SK-N-SH treated with all-trans-retinoic acid at 6 μM for 48 hours (cell line): ENCODE data around the gene GPR75.

Experiments used
- ARNTL ChIP-seq: fragments of 450-650 bp; formaldehyde crosslinking; IDR thresholded peaks from 2 replicates; pipeline ENCODE4 v1.5.0; 2020; ENCODE audit warnings: low read depth, mild to moderate bottlenecking, moderate library complexity, borderline replicate concordance
- ESRRG ChIP-seq: fragments of 250-450 bp; sonication (Bioruptor Pico); IDR thresholded peaks from 2 replicates; pipeline ENCODE4 v1.6.1; 2021; ENCODE audit warnings: mild to moderate bottlenecking
- GLIS3 ChIP-seq: fragments of 250-450 bp; sonication (Bioruptor Pico); IDR thresholded peaks from 2 replicates; pipeline ENCODE4 v1.5.0; 2020; ENCODE audit warnings: mild to moderate bottlenecking, moderate library complexity
- OSR1 ChIP-seq: fragments of 250-450 bp; sonication (Bioruptor Pico); IDR thresholded peaks from 2 replicates; pipeline ENCODE4 v1.8.0; 2022; ENCODE audit warnings: moderate library complexity, mild to moderate bottlenecking, inconsistent platforms
- TOX ChIP-seq: fragments of 250-450 bp; sonication (Bioruptor Pico); IDR thresholded peaks from 2 replicates; pipeline ENCODE4 v1.8.0; 2021; ENCODE audit warnings: mild to moderate bottlenecking, moderate library complexity, borderline replicate concordance
- ZFP3 ChIP-seq: fragments of 250-450 bp; sonication (Bioruptor Pico); IDR thresholded peaks from 2 replicates; pipeline ENCODE4 v1.5.0; 2020; ENCODE audit warnings: mild to moderate bottlenecking, moderate library complexity
- ZFP30 ChIP-seq: fragments of 450-650 bp; formaldehyde crosslinking; IDR thresholded peaks from 2 replicates; pipeline ENCODE4 v1.5.0; 2022; ENCODE audit warnings: mild to moderate bottlenecking, moderate library complexity
- ZNF565 ChIP-seq: fragments of 450-650 bp; formaldehyde crosslinking; conservative IDR thresholded peaks from 2 replicates; pipeline ENCODE4 v1.5.0; 2020; ENCODE audit warnings: low read depth, mild to moderate bottlenecking, moderate library complexity
- ZNF70 ChIP-seq: fragments of 450-650 bp; formaldehyde crosslinking; IDR thresholded peaks from 2 replicates; pipeline ENCODE4 v1.5.0; 2020; ENCODE audit warnings: mild to moderate bottlenecking, moderate library complexity
- TF ChIP-seq, protein P1 (sequence below): fragments of 250-450 bp; sonication (Bioruptor Pico); IDR thresholded peaks from 2 replicates; pipeline ENCODE4 v1.8.0; 2020; ENCODE audit warnings: mild to moderate bottlenecking, moderate library complexity, borderline replicate concordance

DNA sequence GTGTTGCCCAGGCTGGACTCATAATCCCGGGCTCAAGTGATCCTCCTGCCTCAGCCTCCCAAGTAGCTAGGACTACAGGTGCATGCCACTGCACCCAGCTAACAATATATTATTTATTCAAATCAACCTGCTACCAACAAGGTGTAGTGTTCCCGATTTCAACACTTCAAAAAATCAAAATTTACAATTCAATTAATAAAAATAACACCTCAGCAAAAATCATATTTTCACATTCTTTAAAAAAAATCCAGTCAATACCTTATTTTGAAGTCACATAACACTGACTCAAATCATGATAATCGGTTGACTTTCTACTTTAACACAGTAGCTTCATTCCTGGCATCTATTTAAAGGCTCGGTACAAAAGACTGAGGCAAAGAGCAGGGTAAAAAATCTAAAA is 7.2 kb downstream of the GPR75 start:
- TF ChIP-seq ZFP30 (CRISPR knock-in tag) = no peak
- TF ChIP-seq, protein P1, sequence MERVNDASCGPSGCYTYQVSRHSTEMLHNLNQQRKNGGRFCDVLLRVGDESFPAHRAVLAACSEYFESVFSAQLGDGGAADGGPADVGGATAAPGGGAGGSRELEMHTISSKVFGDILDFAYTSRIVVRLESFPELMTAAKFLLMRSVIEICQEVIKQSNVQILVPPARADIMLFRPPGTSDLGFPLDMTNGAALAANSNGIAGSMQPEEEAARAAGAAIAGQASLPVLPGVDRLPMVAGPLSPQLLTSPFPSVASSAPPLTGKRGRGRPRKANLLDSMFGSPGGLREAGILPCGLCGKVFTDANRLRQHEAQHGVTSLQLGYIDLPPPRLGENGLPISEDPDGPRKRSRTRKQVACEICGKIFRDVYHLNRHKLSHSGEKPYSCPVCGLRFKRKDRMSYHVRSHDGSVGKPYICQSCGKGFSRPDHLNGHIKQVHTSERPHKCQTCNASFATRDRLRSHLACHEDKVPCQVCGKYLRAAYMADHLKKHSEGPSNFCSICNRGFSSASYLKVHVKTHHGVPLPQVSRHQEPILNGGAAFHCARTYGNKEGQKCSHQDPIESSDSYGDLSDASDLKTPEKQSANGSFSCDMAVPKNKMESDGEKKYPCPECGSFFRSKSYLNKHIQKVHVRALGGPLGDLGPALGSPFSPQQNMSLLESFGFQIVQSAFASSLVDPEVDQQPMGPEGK (CRISPR knock-in tag) = no peak
- no peak for TF ChIP-seq ARNTL
- TF ChIP-seq ZNF565 (CRISPR knock-in tag) = no peak
- no peak for TF ChIP-seq TOX
- TF ChIP-seq OSR1 (CRISPR knock-in tag) = no peak
- TF ChIP-seq GLIS3 = no peak
- TF ChIP-seq ZNF70 (CRISPR knock-in tag) = no peak
- no peak for TF ChIP-seq ZFP3 (CRISPR knock-in tag)
- no peak for TF ChIP-seq ESRRG
